Tibial nerve (tissue), 4 donors: ENCODE measurements around the gene ITIH2.

ENCODE experiments used
- EP300 ChIP-seq, 2 donors: sonication (generic); formaldehyde crosslinking; IDR thresholded peaks; one replicate each; pipeline ENCODE4 v1.6.1; 2017; ENCODE audit warnings: antibody characterized with exemption in 2 of 2, mild to moderate bottlenecking in 1 of 2
- POLR2A ChIP-seq, 2 donors: fragments of 450-650 bp; IDR thresholded peaks; one replicate each; pipeline ENCODE4 v1.6.1; 2017; ENCODE audit warnings: antibody characterized with exemption in 2 of 2, mild to moderate bottlenecking in 2 of 2, moderate library complexity in 2 of 2
- TF ChIP-seq, protein P1 (sequence below), 5 experiments: fragments of 200-600 bp in 3 of 5; fragments of 450-650 bp in 2 of 5; sonication (generic) in 3 of 5; IDR thresholded peaks; one replicate each; pipeline ENCODE4 v1.5.1; 2016 to 2019; ENCODE audit warnings: antibody characterized with exemption in 5 of 5, mild to moderate bottlenecking in 3 of 5, moderate library complexity in 2 of 5

DNA sequence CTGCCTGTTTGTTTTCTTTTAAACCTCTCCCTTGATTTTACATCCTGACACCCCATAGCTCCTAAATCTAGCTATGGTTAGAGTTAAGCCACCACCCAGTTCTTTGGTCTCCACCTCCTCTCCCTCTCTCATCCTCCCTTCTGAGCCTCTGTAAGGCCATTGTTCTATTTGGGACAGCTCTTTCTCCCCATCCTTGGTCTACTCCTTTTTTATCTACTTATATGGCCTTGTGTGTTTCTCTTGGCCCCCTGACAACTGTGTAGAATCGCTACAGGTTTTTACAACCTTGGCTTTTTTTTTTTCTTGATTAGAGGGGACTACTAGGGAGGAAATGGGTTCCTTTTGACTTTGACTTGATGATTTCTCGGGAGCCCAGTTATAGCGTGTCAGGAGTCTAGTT is 33.0 kb upstream of the ITIH2 start:
- no peak for TF ChIP-seq POLR2A (IDR thresholded peaks at IDR 0.05)
- TF ChIP-seq, protein P1, sequence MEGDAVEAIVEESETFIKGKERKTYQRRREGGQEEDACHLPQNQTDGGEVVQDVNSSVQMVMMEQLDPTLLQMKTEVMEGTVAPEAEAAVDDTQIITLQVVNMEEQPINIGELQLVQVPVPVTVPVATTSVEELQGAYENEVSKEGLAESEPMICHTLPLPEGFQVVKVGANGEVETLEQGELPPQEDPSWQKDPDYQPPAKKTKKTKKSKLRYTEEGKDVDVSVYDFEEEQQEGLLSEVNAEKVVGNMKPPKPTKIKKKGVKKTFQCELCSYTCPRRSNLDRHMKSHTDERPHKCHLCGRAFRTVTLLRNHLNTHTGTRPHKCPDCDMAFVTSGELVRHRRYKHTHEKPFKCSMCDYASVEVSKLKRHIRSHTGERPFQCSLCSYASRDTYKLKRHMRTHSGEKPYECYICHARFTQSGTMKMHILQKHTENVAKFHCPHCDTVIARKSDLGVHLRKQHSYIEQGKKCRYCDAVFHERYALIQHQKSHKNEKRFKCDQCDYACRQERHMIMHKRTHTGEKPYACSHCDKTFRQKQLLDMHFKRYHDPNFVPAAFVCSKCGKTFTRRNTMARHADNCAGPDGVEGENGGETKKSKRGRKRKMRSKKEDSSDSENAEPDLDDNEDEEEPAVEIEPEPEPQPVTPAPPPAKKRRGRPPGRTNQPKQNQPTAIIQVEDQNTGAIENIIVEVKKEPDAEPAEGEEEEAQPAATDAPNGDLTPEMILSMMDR (IDR thresholded peaks at IDR 0.05) = no peak
- no peak for TF ChIP-seq EP300 (IDR thresholded peaks at IDR 0.05)
